ENCODE results near the gene PPP1R3C. TPM values are rescaled to one million over a fixed set of nuclear protein-coding genes. Genes with fewer than 3 reads are reported as not detected.

Gene PPP1R3C
- total RNA-seq, 1 experiment from 2014 or later, result 18.1 TPM

- no peak for DNase-seq (ENCODE audit: low read depth)
These were observed 31.7 kb downstream of the PPP1R3C start for GRCh38 chr10:91601212-91601611.

GRCh38 chr10:91598211-91598977, 34.5 kb downstream of the PPP1R3C start:
- peak; percentile 88 for DNase-seq (ENCODE audit: low read depth)

- peak; percentile 21 for DNase-seq (ENCODE audit: low read depth)
These were observed 35.5 kb downstream of the PPP1R3C start for GRCh38 chr10:91597197-91597881.

- DNase-seq (ENCODE audit: low read depth), result peak; percentile 68
These were observed 36.1 kb downstream of the PPP1R3C start for GRCh38 chr10:91596825-91597196.

DNA sequence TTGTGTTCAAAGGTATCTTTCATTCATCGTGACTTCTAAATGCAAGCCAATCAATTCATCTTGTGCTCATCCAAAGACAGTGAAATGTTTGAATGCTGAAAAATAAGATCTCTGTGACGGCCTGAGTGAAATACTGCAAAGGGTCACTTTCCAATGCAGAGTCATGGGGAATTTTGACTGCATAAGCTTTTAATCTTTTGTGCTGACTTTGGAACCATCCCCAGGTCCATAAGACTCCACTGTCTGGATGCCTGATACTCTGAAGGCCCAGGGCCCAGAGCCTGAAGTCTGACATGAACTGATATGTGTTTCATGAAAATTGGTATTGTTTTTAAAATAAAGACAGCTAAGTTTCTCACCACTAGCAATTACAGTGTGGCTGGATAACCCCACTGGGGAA, 39.0 kb downstream of the PPP1R3C start:
- DNase-seq (ENCODE audit: low read depth), result no peak

- DNase-seq (ENCODE audit: low read depth), result no peak
These were observed 39.5 kb downstream of the PPP1R3C start for GRCh38 chr10:91593366-91593765.

- no peak for DNase-seq (ENCODE audit: low read depth)
These were observed 40.5 kb downstream of the PPP1R3C start for GRCh38 chr10:91592266-91592975.

DNA sequence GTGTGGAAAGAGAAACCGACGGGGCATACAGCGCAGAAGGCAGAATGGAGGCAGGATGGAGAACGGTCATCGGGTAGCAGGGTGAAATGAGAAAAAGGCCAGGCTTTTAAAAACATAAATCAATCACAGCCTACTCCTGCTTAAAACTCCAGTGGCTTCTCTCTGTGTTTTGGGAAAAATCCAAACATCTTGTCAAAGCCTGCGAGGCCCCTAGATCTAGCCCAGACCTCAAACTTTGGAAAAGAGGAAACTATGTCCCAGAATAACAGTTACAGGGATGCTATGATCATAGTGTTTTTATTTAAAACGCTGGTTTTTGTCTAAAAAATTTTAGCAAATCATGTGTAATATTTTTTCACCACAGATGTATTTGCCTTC, 41.1 kb downstream of the PPP1R3C start:
- no peak for DNase-seq (ENCODE audit: low read depth)

GRCh38 chr10:91590904-91591796, 41.7 kb downstream of the PPP1R3C start:
- peak; percentile 73 for DNase-seq (ENCODE audit: low read depth)

GRCh38 chr10:91590142-91590903, 42.5 kb downstream of the PPP1R3C start:
- peak; percentile 90 for DNase-seq (ENCODE audit: low read depth)

- DNase-seq (ENCODE audit: low read depth), result no peak
These were observed 43.2 kb downstream of the PPP1R3C start for GRCh38 chr10:91589658-91590035.

DNA sequence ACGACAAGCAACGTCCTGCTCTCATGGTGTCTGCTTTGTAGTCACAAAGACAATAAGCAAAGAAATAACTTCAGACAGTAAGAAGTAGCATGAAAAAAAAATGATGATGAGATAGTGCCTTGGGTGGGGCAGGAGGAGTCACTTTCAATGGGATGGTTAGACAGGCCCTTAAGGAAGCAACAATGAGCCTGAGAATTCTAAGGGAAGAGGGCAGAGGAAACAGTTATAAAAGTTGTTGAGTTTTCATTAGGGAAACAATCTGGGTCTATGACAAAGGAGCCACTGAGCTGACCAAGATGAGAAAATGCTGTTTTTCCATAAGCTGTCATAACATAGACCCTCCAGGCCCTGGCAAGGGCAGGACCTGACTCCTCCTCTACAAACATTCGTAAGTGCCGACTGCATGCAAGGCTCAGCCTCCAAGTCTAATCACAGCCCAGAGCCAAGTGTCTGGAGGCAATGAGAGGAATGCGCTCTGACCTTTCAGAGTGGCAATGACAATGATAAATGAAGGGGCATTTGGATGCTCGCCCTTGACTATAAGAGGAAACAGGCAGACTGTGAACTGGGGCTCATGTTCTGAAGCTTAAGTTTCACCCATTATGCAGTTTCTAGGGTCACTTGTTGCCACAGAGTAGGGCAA, 43.7 kb downstream of the PPP1R3C start:
- DNase-seq (ENCODE audit: low read depth), result peak; percentile 92

GRCh38 chr10:91587710-91588638, 44.9 kb downstream of the PPP1R3C start:
- peak; percentile 84 for DNase-seq (ENCODE audit: low read depth)

DNA sequence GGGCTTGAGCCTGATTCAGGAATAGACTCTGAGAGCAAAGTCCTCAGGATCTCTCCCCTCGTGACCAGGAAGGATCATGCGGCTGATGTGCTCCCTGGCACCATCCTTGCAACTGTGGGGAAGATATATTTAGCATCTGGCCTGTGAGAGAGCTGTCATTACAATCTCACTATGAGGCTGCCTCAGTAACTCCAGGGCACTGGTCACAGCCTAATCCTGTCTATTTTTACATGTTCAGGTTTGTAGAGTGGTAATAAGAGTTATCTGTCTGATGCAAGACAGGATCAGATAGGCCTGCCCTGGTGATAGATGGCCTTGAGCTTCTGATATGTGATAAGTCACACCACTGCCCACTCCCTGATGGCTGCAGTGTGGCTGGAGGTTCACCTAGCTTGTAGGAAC, 50.7 kb downstream of the PPP1R3C start:
- no peak for DNase-seq (ENCODE audit: low read depth)

- DNase-seq (ENCODE audit: low read depth), result no peak
These were observed 53.4 kb downstream of the PPP1R3C start for GRCh38 chr10:91579329-91579985.
